Fibroblast of pulmonary artery (primary cell): ENCODE results near the gene AP1G1.
"Not testable (repeated sequence)": the region's sequence is repeated elsewhere in the genome, so short reads cannot be mapped to it uniquely, and the experiment has no call there.

Experiments used
- DNase-seq: peaks from one replicate; pipeline ENCODE4 v3.0.0-alpha.2; 2010; ENCODE audit warnings: low read depth
- H3K4me3 ChIP-seq: replicated peaks from 2 replicates; pipeline ENCODE4 v1.5.1; 2011; ENCODE audit warnings: low read depth, mild to moderate bottlenecking, control low read depth, low read length, moderate library complexity
- CTCF ChIP-seq: IDR thresholded peaks from 2 replicates; pipeline ENCODE4 v1.5.1; 2011; ENCODE audit warnings: mild to moderate bottlenecking, control low read depth, low read length, inconsistent platforms; ENCODE audit errors: missing control alignments

AP1G1 gene

GRCh38 chr16:71706046-71706445 lies 102.6 kb downstream of the AP1G1 start:
- DNase-seq = no peak
- H3K4me3 ChIP-seq = no peak overlapping the region
- no peak for TF ChIP-seq CTCF

- DNase-seq = no peak
- TF ChIP-seq CTCF = no peak
- no peak overlapping the region for H3K4me3 ChIP-seq
These were observed 105.3 kb downstream of the AP1G1 start for GRCh38 chr16:71703333-71703732.

GRCh38 chr16:71700831-71701230 lies 107.8 kb downstream of the AP1G1 start:
- no peak for DNase-seq
- no peak overlapping the region for H3K4me3 ChIP-seq
- no peak for TF ChIP-seq CTCF

GRCh38 chr16:71698491-71698890 lies 110.1 kb downstream of the AP1G1 start:
- TF ChIP-seq CTCF = no peak
- DNase-seq = no peak
- no peak overlapping the region for H3K4me3 ChIP-seq

GRCh38 chr16:71693164-71693563 lies 115.5 kb downstream of the AP1G1 start:
- TF ChIP-seq CTCF = no peak
- DNase-seq = no peak
- no peak overlapping the region for H3K4me3 ChIP-seq

GRCh38 chr16:71689901-71690300 lies 118.7 kb downstream of the AP1G1 start:
- TF ChIP-seq CTCF = no peak
- H3K4me3 ChIP-seq = no peak overlapping the region
- no peak for DNase-seq

GRCh38 chr16:71687861-71688260 lies 120.8 kb downstream of the AP1G1 start:
- no peak for TF ChIP-seq CTCF
- no peak for DNase-seq
- no peak overlapping the region for H3K4me3 ChIP-seq

- not testable (repeated sequence) for DNase-seq, H3K4me3 ChIP-seq
These were observed 124.4 kb downstream of the AP1G1 start for GRCh38 chr16:71684280-71684679.
